ENCODE data around the gene INO80.
A peak's percentile ranks its signal among the peaks of the same experiment; 100 is the strongest.

Gene INO80

GRCh38 chr15:40944510-40945296 lies 171.4 kb downstream of the INO80 start:
- DNase-seq (ENCODE audit: low spot score): no peak

DNA sequence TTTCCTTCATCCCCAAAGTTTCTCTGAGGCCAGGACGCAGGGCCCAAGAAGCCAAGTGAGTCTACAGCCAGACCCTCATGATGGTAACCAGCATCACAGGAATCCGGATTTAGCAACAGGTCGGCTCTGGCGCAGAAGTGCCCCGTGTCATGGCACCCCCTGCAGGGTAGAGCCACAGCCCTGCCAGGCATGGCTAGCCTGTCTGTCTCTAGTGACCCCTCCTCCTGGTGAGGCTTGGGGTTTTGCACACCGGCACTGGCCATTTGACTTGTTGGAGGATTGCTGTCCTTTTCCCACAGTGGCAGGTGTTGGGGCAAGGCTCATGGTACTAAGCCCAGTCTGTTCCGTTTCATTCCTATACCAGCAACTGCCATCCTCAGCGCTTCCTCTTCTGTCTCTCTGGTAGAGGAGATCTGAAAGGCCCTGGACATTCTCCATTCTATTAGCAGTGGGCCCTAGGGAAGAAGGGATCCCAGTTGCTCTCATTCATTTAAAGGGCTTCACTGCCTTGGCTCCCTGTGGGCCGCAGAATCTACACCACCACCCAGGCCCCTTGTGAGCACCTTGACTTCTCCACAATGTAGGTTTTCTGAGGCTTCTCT lies 172.2 kb downstream of the INO80 start:
- DNase-seq (ENCODE audit: low spot score): no peak

GRCh38 chr15:40942878-40943277 lies 173.2 kb downstream of the INO80 start:
- no peak for DNase-seq (ENCODE audit: low spot score)

DNA sequence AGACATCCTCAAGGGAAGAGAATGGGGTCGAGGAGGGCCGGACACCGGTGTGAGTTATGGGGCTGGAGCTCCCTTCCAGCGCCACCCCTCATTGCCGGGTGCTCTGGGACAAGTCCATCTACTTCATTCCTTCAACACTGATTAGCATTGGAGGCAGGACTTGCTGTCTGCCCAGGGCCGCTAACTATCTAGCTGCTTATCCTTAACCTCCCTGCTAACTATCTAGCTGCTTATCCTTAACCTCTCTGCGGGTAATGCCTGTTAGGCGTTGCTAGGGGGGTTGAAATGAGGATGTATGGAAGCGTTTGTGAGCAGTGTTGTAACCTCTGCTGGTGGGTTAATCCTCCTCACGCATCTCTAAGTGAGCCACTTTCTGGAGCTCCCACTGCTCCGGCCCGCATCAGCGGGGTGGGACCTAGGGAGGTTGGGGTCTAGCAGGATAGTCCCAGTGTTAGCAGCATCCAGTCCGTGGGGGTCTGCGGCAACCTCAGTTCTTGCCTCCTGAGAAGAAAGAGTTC lies 173.7 kb downstream of the INO80 start:
- DNase-seq (ENCODE audit: low spot score): peak; percentile 49

- peak; percentile 83 for DNase-seq (ENCODE audit: low spot score)
These were observed 174.3 kb downstream of the INO80 start for GRCh38 chr15:40941528-40942336.

GRCh38 chr15:40941068-40941527 lies 175.0 kb downstream of the INO80 start:
- DNase-seq (ENCODE audit: low spot score): no peak

GRCh38 chr15:40940296-40940801 lies 175.7 kb downstream of the INO80 start:
- no peak for DNase-seq (ENCODE audit: low spot score)

DNA sequence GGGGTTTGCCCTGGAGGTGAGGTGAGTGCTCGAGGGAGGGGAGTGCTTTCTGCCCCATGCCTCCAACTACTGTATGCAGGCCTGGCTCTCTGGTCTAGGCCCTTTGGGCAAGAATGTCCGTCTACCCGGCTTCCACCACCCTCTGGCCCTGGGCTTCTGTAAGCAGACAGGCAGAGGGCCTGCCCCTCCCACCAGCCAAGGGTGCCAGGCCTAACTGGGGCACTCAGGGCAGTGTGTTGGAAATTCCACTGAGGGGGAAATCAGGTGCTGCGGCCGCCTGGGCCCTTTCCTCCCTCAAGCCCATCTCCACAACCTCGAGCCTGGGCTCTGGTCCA lies 177.6 kb downstream of the INO80 start:
- DNase-seq (ENCODE audit: low spot score): no peak

DNA sequence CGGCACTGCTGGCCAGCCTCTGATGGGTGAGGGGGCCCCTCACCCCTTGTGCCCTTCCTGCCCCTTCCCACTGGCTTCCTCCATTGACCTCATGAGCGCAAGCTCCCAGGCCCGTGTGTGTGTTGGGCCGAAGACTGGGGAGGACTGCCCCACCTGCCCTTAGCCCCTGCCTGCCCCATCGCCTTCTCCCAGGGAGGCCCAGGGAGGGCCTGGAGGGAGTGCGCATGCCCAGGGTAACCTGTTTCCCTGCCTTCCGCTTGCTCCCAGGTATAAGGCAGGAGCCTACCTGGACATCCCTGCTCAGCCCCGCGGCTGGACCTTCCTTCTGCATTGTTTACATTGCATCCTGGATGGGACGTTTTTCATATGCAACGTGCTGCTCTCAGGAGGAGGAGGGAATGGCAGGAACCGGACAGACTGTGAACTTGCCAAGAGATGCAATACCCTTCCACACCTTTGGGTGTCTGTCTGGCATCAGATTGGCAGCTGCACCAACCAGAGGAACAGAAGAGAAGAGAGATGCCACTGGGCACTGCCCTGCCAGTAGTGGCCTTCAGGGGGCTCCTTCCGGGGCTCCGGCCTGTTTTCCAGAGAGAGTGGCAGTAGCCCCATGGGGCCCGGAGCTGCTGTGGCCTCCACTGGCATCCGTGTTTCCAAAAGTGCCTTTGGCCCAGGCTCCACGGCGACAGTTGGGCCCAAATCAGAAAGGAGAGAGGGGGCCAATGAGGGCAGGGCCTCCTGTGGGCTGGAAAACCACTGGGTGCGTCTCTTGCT lies 178.1 kb downstream of the INO80 start:
- peak; percentile 75 for DNase-seq (ENCODE audit: low spot score)

- DNase-seq (ENCODE audit: low spot score): no peak
These were observed 179.1 kb downstream of the INO80 start for GRCh38 chr15:40936709-40937666.

DNA sequence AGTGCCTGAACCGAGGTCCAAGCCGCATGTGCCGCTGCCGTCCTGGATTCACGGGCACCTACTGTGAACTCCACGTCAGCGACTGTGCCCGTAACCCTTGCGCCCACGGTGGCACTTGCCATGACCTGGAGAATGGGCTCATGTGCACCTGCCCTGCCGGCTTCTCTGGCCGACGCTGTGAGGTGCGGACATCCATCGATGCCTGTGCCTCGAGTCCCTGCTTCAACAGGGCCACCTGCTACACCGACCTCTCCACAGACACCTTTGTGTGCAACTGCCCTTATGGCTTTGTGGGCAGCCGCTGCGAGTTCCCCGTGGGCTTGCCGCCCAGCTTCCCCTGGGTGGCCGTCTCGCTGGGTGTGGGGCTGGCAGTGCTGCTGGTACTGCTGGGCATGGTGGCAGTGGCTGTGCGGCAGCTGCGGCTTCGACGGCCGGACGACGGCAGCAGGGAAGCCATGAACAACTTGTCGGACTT lies 179.8 kb downstream of the INO80 start:
- no peak for DNase-seq (ENCODE audit: low spot score)

- no peak for DNase-seq (ENCODE audit: low spot score)
These were observed 181.6 kb downstream of the INO80 start for GRCh38 chr15:40934457-40934856.

GRCh38 chr15:40933517-40933902 lies 182.6 kb downstream of the INO80 start:
- DNase-seq (ENCODE audit: low spot score): no peak

DNA sequence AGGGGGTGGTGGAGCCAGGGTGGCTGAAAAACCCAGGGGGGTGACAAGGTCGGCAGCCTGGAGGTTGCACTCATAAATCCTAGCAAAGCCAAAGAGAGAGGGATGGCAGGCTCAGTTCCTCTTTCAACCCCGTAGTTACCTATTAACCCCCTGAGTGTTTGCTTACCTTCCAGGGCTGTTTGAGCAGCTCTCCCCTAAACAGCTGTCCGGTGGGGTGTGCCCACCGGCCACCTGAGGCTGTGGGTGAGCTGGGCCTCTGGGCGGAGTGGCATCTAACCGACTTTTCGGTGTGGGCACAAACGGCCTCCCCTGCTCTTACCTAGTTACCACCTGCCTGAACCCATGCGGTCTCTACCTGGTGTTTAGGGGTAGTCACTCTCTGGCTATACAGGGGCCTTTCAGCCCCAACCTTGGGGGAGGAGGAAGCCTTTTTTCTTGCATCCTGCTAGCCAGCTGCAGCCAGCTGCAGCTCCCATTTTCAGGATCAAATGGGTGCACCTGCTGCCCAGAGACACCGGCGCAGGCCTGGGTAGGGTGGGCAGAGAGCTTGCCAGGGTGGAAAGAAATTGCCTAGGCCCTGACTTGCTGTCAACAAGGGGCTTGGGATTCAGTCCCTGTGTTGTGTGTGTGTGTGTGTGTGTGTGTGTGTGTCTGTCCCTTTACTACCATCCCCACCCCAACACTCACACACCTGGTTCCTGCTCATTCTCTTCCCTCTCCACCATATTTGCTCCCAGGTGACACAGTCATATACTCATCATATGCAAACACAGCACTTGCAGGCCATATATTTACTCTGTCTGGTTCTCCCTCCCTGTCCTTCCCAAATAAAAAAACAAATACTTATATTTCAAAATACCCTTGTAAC lies 183.2 kb downstream of the INO80 start:
- DNase-seq (ENCODE audit: low spot score): no peak

- DNase-seq (ENCODE audit: low spot score): no peak
These were observed 183.9 kb downstream of the INO80 start for GRCh38 chr15:40932156-40932555.

- no peak for DNase-seq (ENCODE audit: low spot score)
These were observed 184.6 kb downstream of the INO80 start for GRCh38 chr15:40931300-40932142.

DNA sequence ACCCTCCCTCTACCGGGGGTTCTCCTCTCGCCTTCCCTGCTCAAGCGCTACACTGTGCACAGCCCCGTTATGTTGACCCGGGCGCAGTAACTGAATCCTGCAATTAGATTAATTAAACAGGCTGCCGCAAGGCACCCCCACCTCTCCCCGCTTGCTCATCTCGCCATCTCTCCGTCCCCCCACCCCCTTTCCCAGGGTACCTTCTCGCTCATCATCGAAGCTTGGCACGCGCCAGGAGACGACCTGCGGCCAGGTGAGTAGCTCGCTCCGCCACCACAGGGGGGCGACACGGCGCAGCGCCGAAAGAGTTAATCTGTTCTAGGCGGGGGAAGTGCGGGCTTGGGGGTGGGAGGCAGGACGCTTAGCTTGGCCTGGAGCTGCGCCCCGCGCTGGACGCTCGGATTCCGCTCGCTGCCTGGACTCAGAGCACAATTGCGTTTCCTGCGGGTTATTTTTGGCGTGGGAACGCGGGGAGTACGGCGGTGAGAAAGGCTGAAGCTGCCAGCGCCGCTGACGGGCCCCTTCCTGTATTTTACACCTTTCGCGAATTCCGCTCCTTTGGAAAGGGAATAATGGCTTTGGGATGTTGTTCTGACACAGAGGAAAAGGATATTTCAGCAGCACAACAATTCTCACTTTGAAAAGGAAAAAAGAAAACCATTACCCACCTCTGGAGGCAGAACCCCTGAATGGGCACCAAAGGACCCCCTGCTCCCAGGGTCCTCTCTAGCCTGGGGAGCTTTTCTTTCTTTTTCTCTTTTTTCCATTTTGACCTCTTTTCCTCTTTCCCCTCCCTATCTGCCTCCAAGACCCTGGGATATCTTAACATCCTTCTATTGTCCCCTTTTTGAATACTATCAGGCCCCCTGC lies 185.4 kb downstream of the INO80 start:
- peak; percentile 58 for DNase-seq (ENCODE audit: low spot score)

Measured in RKO (cell line).